Measurements from ENCODE around the gene RNF183.

The RNF183 gene

GRCh38 chr9:113302792-113303418 lies at the start of gene RNF183:
TSS of gene RNF183 (minus strand) at chr9:113303376. CDS start at chr9:113298184, 5,192 bp downstream.
- DNase-seq, result no peak

GRCh38 chr9:113352411-113352810 lies 49.2 kb upstream of the RNF183 start:
- no peak for DNase-seq

DNA sequence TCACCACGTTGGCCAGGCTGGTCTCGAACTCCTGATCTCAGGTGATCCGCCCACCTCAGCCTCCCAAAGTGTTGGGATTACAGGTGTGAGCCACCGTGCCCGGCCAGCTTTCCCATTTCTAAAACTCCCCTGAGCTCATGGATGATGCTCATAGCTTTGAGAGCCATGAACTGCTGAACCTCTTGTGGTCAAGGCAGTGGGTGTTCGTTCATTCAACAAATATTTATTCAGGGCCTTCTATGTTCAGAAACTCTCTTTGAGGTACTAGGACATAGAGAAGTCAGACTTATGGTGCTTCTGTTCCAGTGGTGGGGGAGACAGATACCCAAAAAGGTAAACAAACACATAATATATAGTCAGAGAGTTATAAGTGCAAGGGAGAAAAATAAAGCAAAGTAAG lies 48.8 kb upstream of the RNF183 start:
- DNase-seq, result no peak

DNA sequence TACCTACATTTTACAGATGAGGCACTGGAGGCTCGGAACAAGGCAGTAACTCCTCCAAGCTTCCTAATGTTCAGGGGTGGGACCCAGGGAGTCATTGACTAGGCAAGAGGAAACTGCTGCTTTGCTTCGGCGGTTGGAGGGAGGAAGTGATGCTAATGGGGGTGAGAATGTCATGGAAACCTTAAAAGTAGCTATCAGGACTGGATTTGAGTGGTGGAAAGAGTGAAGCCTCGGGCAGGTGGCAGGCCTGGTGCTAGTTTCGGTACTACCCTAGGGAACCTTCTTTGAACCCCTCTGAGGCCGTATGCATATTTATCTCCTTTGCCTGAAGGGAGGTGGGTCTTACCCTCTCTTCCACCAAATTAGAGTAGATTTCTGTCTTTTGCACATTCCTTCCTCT lies 47.8 kb upstream of the RNF183 start:
- DNase-seq, result no peak

DNA sequence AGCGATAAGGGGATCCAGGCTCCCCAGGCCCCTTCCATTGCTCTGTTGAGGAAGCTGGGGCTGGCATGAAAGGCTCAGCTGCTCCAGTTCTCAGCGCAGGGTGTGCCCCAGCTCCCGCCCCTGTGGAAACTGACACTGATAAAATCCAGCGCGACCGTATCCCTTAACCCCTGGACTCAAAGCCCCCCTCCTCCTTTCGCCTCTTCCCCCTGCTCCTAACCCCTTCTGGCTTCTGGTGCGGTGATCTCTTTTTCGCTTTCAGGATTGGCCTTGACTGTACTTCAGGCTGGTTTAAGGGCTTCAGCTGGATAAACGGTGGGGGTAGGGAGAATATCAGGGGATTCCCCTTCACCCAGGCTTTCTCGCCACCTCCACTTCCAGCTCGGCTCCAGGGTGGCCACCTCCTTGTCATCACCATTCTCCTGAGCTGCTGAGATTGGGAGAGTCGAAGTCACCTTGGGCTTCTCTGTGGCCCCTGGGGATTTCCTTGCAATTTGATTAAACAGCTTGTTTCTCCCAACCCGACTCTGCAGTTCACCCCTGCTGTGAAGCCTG lies 47.0 kb upstream of the RNF183 start:
- DNase-seq, result no peak

GRCh38 chr9:113349445-113350094 lies 46.4 kb upstream of the RNF183 start, which contains the start of gene BSPRY:
TSS of gene BSPRY (plus strand) at chr9:113349541. CDS start at chr9:113349580, 39 bp downstream.
- DNase-seq, result no peak

DNA sequence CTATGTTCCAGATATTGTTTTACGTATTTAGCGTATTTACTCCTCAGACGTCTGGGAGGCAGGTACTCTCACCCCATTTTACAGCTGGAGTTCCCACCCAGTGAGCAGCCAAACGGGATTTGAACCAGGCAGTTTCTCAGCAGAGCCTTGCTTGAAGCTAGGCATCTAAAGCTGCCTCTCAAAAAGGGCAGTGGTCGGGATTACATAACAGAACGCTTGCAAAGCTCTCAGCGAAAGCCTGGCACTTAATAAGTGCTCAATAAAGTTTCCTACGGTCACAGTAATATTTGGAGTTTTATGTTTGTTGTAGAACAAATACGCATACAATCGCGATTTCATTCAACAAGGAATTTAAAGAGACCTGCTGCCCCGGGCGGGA lies 45.9 kb upstream of the RNF183 start:
- DNase-seq, result no peak

- no peak for DNase-seq
These were observed 45.3 kb upstream of the RNF183 start for GRCh38 chr9:113348437-113348836.

DNA sequence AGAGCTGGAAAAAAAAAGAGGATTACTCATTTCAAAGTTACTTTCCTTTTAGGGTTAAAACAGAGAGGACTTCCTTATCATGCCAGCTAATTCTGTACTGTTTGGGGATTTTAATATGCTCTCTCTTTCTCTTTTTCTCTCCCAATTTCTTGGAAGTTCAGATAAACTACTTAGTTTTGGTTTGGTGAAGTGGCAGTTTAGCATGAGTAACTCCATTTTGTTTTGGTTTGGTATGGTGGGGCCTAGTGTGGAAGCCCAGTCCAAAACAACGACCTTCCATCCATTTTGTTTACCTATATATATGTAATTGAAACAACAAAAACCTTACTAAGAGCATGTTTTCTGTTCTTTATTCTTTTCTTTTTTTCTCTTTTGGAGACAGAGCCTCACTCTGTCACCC lies 42.5 kb upstream of the RNF183 start:
- DNase-seq, result no peak

DNA sequence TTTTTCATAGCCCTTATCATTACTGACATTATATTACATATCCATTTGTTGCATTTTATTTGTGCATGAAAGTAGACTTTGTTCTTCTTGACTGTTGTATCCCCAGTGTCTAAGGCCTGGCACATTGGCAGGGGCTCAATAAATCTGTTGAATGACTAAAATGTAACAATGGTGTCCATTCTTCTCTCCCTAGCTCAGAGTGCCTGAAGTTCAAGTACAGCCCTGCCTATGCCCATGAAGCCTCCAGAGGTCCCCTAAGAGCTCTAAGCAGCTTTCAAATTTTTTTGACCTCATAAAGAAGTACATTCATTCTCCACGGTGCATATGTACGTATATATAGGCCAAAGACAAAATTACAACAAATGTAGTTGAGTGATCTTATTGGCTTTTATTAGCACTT lies 42.0 kb upstream of the RNF183 start:
- DNase-seq, result no peak

- peak in 1 of 2 experiments; percentile 37 for DNase-seq
These were observed 40.6 kb upstream of the RNF183 start for GRCh38 chr9:113343732-113344231.

- no peak for DNase-seq
These were observed 38.7 kb upstream of the RNF183 start for GRCh38 chr9:113341712-113342410.

GRCh38 chr9:113340011-113340699 lies 37.0 kb upstream of the RNF183 start, which contains the start of gene WDR31:
TSS of gene WDR31 (minus strand) at chr9:113340275. CDS start at chr9:113332022, 8,253 bp downstream.
- DNase-seq, result peak; percentile 21 to 75

DNA sequence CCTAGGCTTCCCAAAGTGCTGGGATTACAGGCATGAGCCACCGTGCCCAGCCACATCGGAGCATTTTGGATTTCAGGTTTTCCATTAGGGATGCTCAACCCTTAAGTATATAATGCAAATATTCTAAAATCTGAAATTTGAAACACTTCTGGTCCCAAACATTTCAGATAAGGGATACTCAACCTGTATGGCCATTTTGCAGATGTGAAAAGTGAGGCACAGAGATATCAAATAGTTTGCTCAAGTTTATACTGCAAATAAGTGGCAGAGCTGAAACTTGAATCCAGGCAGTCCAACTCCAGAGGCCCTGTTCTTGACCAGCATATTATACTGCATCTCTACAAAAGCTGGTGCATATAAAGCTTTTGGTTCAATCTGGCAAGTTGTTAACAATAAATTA lies 34.5 kb upstream of the RNF183 start:
- no peak for DNase-seq

DNA sequence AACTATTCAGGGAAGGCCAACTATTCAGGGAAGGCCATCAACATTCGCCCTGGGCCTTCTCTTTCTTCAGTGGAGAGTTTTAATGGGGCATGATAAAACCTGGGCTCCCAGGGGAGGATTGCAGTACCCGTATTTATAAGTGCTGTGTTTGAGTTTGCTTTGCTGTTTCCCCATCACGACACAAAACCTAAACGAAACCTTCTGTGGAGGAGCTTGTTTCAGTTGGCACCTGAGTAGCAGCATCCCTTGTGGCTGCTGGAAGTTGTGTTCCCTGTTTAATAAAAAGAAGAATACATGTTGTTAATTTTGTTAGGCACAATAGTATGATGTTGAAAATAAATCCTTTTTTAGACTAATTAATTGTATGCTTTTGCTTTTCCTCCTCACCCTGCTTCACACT lies 28.6 kb upstream of the RNF183 start:
- no peak for DNase-seq

- no peak for DNase-seq
These were observed 25.0 kb upstream of the RNF183 start for GRCh38 chr9:113328045-113328782.

DNA sequence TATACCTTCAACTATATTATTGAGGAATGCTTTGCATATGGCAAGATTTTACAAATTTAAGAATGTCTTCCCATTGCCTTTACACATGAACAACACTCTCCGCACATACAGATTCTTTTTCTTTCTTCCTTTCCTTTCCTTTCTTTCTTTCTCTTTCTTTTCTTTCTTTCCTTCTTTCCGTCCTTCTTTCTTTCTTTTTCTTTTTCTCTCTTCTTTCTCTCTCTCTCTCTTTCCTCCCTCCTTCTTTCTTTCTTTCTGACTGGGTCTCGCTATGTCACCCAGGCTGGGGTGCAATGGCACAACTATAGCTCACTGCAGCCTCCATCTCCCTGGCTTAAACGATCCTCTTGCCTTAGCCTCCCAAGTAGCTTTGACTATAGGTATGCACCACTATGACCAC lies 23.1 kb upstream of the RNF183 start:
- DNase-seq, result no peak

- DNase-seq, result no peak
These were observed 19.5 kb upstream of the RNF183 start for GRCh38 chr9:113322671-113323070.

GRCh38 chr9:113320051-113320450 lies 16.9 kb upstream of the RNF183 start:
- DNase-seq, result no peak

DNA sequence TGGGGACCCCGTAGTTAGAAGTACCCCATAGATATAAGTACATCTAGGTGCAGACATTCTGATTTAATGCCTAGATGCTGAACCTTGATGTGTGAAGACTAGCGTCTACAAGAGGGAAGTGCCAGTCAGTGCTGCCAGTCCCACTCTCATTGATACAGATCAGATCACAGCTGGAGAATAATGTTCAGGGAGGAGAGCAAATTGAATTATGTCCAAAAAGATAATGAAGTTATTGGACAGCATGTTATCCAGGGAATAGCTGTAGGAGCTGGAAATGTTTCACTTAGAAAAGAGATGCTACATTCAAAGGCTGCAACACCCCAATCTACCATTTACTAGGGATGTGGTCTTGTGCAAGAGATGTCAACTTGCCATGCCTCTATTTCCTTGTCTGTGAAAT lies 15.9 kb upstream of the RNF183 start:
- DNase-seq, result no peak

DNA sequence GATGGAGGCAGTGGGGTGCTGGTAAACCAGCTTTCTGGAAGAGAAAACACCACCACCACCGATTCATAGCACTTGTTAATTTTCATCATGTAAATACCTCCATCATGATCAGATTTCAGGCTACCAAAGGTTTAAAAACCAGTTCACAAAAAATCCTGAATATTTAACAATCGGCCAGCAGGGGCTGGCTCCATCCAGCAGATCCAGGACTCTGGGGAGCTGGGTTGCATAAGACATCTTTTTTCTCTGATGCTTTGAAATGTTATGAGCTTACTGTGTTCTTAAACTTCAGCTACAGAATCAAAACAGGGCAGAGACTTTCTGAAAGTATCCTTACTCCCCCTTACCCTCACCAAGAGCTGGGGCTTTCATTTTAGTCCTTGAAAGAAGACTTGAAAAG lies 14.6 kb upstream of the RNF183 start:
- DNase-seq, result no peak

- DNase-seq, result no peak
These were observed 12.9 kb upstream of the RNF183 start for GRCh38 chr9:113316030-113316429.
